ENCODE results near the gene CFAP99.

The CFAP99 gene

GRCh38 chr4:2412885-2413716 lies 5.7 kb upstream of the CFAP99 start:
- peak; percentile 99 for DNase-seq

DNA sequence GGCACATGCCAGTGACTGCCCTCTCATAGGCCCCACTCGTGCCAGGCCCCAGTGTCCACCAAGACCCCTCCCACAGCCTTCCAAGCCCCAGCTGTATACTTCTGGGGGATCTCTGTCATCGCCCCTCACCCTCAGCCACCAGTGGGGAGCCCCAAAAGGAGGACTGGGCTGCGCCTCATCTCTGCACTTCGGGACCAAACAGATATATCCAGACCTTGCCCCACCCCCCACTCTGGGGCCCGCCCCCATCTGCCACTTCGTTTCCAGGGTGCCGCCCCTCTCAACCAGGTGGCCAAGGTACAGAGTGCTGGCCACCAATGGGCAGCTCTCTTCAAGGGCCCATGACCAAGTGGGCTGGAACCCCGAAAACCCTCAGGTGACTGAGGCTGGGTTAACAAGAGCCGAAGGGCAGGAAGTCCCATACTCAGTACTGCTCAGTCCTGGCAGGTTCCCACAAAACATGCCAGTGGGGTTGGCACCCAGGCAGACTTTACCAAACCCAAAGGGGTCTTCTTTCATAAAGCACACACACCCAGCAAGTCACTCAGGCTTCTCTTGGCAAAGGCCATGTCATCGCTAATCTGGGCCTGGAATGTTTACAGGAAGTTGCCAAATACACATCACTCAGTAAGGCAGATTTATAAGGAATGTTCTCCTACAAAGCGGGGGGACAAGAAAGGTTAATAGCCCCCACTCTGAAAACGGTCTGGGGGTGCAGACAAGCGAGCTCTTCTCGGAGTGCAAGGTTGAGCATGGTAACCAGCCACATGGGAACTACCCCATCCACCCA lies 4.7 kb upstream of the CFAP99 start:
- peak; percentile 52 for DNase-seq

- DNase-seq = no peak
These were observed 3.5 kb upstream of the CFAP99 start for GRCh38 chr4:2415213-2415612.

- DNase-seq = no peak
These were observed 2.7 kb upstream of the CFAP99 start for GRCh38 chr4:2415881-2416563.

GRCh38 chr4:2416564-2417225 lies 2.1 kb upstream of the CFAP99 start:
- DNase-seq = peak; percentile 61

DNA sequence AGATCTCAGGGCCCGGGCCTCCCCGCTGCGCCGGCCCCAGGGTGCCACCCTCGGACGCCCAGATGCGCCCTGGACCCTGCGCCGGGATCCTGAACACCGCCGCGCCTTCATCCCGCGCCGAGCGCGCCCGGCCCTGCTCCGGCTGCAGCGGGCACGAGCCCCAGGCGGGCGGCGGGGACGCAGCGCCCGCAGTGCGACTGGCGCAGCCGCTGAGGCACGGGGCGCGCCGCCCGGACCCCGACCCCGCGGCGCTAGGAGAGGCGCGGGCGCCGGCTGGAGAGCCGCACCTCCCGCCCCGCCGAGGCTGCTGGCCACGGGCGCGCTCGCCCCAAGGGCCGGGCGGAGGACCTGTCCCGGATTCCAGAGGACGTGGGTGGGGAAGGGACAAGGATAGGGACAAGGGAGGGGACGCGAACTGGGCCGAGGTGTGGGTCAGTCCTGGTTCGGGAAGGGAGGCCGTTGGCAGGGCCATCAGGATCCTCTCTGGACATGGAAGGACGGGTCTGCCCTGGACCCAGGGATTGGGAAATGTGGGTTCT lies 1.5 kb upstream of the CFAP99 start:
- DNase-seq = peak; percentile 73

DNA sequence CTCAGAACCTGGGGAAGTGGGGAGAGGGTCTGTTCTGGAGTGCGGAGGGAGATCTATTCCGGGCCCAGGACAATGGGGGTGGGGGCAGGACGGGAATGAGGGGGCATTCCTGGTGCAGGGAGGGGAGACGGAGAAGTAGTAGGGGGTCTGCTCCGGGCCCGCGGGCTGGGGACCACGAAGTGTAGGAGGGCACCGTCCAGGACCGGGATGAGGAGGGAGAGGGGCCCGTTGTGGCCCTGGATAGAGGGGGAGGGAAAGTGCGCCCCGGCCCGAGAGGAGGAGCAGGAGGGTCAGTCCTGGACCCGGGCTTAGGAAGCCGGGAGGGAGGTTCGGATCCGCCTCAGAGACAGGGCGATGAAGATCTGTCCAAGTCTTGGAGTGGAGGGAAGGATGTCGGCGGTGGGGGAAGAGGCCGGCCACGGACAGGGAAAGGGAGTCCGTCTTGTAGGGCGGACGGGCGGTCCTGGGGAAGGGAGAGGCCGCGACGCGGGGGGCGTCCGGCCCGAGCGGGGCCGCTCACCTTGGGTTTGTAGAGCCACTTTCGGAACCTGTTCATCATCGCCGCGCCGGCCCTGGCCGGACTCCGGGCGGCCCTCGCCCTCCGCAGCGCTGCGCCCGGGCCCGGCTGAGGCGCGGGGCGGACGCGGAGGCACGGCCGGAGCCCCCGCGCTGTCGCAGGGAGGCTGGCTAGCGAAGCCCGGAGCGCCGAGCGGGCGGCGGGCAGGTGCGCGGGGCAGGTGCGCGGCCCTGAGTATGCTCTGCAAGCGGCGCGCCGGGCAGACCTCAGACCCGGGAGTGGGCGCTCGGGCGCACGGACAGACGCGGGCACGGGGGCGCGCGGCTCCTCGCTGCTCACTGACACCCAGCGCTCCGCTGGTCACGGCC lies 748 bp upstream of the CFAP99 start, which contains the start of gene ZFYVE28:
TSS of gene ZFYVE28 (minus strand) at position 881 of the 885 bp plus-strand sequence. CDS start at position 559, 322 bp downstream.
- peak; percentile 82 for DNase-seq

GRCh38 chr4:2419814-2420213 lies 1.1 kb downstream of the CFAP99 start:
- no peak for DNase-seq

DNA sequence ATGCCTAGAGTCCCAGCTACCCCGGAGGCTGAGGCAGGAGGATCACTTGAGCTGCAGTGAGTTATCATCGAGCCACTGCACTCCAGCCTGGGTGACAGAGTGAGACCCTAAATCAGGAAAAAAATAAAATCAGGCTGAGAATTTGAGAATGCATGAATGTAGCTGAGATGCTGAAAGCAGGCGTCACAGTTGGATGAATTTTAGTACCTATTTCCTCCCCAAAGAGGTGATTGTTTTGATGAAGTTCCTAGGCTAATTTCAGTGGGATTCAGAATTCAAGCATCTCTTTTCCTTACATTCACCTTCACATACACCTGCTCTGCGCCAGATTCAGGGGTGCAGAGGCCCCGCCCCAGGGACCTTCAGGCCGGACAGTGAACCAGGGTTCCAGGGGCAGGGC lies 3.2 kb downstream of the CFAP99 start:
- no peak for DNase-seq

DNA sequence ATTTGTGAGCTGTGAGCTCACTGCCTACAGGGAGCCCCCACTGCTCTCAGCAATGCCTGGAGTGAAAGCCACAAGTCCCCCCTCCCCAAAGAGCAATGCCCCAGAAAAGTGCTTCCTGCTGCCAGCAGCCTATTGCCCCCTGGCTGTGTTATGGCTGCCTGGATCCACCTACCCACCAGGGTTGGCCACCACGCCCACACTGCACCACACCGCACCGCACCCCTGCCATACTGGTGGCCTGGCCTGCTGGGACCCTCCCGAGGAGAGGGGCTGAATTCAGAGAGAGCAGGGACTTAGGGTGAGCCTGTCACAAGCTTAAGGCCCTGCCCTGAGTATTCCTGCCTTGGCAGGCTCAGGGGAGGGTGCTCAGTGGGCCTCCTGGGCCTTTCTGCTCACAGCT lies 4.3 kb downstream of the CFAP99 start:
- no peak for DNase-seq

DNA sequence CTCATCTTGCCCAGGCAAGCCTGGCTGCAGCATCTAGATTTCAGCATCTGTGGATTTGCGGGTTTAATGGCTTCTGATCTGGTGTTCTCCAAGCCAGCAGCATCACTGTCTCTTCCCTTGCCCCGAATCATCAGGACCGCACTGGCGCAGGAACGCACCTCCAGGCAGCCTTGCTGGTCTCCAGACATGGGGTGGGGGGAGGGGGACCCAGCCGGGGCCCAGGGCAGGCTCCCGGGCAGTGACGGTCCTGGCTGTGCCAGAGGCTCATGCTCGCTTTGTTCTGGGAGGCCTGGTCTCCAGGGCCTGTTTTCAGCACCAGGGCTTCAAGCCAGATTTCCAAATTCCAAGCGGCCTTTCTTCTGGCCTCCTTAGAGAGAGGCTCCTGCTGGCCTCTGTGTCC lies 4.9 kb downstream of the CFAP99 start:
- no peak for DNase-seq

DNA sequence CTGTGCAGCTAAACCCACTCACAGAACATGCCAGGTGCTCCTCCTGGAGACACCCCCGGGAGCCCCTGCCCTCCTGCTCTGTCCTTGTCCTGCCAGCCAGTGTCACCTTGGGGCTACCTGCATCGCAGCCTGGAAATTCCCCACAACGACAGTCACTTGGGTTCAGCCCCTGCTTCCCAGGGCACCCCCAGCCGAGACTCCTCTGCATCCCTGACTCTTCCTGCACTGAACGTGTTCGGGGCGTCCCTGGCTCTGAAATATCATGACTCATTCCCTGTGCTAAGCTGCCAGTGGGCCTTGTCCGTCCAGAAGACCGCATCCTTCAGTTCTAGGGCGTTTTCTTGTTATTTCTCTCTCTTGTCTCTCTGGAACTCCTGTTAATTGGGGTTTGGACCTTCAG lies 5.8 kb downstream of the CFAP99 start:
- no peak for DNase-seq

GRCh38 chr4:2425386-2426068 lies 6.8 kb downstream of the CFAP99 start:
- no peak for DNase-seq

- DNase-seq = no peak
These were observed 7.3 kb downstream of the CFAP99 start for GRCh38 chr4:2426069-2426397.

DNA sequence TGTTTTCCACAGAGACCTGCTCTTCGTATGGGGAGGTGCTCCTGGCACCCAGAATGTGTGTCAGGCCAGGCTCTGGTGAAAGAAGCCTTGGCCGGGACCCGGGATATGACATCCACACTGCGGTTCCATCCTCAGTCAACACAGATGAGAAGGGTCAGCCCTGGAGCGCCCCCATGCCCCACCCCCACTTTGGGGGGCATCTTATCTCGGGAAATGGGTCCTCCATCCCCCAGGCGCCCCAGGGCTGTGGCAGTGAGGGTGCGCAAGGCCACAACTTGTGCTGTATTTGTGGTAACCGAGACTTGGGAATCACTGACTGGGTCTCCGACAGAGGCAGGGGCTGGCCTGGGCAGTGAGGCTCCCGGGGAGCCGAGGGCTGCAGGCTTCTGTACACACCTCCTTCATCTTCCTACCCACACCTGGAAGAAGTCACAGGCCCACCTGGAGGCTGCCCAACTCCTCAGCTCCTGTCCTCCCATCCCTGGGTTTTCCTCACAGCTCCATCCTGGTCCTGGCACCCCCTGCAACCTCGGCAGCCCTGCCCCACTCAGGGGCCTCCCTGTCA lies 8.0 kb downstream of the CFAP99 start:
- DNase-seq = no peak

DNA sequence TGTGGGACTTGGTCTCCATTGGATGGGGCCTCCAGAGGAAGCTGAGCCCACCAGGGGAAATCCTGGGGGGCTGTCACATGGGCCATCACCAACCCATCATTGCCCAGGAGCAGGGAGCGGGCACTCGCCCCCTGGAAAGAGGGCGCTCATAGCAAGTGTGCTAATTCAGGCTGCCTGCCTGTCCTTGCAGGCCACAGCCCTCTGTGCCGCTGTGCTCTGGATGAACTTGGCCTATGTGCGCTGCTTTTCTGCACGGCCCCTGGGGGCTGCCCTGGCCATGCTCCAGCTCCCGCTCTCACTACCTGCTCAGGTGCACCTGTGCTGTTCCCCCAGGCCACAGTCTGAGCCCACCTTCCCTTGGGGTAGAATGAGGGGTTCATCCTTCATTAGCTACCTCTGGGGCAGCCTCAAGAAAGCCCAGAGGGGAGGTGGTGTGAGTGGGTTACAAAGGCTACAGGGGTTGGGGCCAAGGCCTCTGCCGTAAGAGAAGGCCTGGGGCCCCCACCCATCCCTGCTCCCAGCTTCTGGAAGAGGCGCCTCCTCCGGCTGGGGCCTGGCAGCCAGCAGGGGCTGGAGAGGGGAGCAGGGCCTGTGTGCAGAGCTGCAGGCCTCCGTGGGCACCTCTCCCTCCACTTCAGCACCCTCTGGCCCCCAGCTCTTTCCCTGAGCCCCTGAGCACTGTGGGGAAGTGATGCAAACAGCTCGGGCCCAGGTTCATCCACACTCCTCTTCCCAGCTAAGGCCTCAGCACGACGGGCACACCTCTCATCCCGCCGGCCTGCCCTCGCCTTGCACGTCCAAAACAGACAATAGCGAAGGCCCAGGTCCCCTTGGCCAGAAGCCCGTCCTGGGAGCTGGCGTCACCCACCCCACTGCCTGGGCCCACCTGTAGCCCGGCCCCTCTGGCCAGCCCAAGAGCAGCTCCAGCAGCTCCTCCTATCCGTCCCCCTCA lies 8.9 kb downstream of the CFAP99 start:
- DNase-seq = no peak

- no peak for DNase-seq
These were observed 9.9 kb downstream of the CFAP99 start for GRCh38 chr4:2428496-2429213.

DNA sequence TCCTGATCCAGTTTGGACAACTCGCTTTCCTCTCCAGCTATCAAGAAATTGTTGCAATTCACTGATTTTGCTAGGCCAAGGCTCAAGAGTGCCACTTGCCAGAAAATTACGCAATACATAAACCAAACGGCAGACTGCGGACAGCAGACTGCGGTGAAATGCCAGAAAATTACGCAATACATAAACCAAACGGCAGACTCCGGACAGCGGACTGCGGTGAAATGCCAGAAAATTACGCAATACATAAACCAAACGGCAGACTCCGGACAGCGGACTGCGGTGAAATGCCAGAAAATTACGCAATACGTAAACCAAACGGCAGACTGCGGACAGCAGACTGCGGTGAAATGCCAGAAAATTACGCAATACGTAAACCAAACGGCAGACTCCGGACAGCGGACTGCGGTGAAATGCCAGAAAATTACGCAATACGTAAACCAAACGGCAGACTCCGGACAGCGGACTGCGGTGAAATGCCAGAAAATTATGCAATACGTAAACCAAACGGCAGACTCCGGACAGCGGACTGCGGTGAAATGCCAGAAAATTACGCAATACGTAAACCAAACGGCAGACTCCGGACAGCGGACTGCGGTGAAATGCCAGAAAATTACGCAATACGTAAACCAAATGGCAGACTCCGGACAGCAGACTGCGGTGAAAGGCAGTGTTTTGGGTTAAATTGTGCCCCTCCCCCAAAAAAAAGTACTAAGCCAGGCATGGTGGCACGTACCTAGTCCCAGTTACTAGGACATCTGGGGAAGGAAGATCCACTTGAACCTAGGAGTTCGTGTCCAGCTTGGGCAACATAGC lies 11.4 kb downstream of the CFAP99 start:
- peak; percentile 38 for DNase-seq
